Fibroblast of skin of scalp (primary cell): ENCODE data around the gene TP53INP2.
"Not testable (repeated sequence)": the region's sequence is repeated elsewhere in the genome, so short reads cannot be mapped to it uniquely, and the experiment has no call there.

Experiments
- DNase-seq: peaks from one replicate; pipeline ENCODE4 v3.0.0-alpha.2; 2013

TP53INP2 gene

DNA sequence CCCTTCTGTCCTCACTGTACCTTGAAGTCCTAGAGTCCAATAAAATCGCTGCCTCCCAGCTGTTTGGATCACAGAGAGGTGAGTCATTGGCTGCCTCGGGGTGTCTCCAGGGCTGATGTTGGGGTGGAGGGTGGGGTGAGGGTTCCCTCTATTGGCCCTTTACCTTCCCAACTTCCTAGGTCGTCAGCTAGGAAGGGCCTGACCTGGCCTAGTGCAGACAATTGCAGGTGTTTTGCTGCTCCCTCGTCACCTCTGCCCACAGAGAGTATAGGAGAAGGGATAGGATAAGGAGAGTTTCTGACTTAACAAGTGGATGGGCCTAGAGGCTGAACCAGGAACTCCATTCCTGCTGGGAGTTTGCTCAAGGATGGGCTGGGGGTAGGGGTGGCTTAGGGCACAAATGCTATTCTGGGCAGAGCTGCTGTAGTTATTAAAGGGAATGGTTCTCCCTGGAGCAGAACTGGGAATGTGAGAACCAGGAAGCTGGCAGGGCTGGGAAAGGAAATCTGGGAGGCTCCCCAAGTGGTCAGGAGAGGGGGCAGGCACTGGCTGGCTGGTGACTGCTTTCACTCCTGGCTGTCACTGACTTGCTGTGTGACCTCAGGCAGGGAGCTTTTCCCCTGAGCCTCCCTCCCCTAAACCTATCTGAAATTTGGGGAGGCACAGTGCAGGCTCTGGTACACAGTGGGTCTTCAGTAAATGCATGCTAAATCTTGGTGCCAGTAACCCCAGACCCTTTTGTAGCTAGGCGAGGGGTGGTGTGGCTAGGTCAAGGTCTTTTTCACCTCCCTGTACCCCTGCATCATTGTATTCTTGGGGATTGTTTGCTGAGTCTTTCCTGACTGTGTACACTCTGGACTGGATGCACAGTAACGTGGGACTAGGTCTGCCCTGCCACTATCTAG is 1.5 kb downstream of the TP53INP2 start:
- no peak for DNase-seq

GRCh38 chr20:34706302-34706875 is 2.2 kb downstream of the TP53INP2 start:
- DNase-seq = no peak

DNA sequence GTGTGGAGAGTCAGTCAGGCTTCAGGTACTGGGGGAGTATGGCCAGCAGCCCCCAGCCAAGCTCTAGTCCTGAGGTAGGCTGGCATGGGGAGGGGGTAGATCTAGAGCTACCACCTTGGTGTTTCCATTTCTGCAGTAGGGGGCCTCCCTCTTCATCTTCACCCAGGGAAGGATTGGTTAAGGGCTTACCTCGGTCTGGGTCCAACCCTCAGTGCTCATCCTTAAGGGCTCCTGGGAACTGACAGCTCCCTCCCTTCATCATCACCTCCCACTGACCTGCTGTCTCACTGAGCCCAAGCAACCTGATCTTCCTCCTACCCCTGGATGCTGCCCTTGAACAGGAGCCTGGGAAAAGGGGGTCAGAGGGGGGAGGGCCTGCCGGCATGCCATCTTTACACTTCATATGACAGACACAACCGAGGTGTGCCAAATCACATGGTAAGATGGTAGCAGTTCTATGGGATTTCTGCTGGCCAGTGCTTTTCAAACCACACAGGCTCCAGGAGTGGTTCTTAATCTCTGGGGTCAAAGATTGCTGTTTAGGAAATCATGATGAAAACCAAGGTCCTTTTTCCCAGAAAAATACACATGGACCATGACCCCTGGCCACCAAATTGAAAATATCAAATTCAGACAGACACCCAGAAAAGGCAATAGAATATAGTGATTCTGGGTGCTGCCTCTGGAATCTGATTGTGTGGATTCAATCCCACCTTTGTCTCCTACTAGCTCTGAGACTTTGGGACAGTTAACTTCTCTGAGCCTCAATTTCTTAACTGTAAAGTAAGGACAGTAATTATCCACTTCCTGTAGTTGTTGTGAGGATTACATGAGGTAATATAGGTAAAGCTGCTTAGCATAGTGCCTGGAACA is 3.0 kb downstream of the TP53INP2 start:
- DNase-seq = no peak

DNA sequence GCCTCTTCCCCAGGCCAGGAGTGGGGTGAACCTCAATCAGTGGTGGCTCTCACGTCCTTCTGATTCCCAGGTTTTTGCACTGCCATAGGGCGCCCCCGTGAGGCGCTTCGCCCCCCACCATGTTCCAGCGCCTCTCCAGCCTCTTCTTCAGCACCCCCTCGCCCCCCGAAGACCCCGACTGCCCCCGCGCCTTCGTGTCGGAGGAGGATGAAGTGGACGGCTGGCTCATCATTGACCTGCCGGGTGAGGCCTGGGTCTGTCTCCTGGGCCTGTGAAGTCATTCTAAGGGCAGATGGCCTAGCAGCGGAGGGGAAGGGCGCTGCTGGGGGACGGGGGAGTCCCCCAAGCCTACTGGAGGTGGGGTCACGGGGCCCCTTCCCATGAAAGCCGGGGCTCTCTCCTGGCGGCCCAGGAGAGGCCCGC is 4.5 kb downstream of the TP53INP2 start:
- DNase-seq = peak; percentile 29

DNA sequence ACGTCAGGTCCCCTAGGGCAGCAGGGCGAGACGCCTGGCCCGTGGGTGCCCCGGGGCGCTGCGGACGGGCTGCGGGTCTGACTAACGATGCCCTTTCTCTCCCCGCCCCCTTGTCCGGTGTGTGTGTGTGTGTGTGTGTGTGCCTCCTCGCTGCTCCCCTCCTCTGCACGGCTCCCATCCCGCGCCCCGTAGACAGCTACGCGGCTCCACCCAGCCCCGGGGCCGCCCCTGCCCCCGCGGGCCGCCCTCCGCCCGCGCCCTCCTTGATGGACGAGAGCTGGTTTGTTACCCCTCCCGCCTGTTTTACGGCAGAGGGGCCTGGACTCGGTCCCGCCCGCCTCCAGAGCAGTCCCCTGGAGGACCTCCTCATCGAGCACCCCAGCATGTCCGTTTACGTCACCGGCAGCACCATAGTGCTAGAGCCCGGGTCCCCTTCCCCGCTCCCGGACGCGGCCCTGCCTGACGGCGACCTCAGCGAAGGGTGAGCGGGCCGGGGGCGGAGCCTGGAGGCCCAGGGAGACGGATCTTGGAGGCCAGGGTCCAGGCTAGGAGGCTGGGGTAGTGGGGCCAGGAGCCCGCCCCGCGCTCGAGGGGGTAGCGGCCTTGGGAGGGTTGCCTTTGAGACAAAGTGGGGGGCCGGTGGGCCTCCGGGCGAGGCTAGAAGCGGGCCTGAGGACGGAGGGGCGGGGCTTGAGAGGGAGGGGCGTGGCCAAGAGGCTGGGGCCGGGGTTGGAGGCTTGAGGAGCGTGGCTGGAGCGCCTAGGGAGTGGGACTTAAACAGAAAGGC is 5.1 kb downstream of the TP53INP2 start:
- peak; percentile 72 for DNase-seq

- peak; percentile 59 for DNase-seq
Observed at GRCh38 chr20:34709831-34710567, 5.9 kb downstream of the TP53INP2 start.

GRCh38 chr20:34710568-34710839 is 6.4 kb downstream of the TP53INP2 start:
- no peak for DNase-seq

- no peak for DNase-seq
Observed at GRCh38 chr20:34710861-34711574, 6.9 kb downstream of the TP53INP2 start.

DNA sequence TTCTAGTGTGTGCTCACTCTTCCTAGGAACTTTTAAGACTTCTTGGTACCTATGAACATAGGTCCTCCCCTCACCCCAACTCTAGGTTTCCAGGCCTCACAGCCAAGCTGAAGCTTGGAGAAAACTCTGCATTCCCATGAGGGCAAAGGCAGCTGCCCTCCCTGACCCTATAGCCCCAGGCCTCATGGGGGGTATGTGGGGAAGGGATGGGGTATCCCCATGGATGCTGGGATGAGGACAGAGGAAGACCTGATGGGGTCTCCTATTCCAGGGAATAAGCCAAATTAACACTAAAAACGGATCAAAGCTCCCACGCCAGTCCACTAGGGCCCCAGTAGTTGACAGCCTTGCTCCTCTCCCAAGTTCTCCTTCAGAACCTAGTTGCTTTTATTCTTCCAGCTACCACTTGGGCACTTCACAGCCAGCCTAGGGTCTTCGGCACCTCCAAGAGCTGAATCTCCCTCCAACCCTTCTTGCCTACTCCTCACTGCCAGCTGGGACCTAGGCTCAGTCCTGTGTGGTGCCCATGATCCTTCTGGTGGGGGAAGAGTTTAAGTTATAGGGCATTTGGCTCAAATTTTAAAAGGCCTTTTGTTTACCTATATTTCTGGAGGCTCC is 7.8 kb downstream of the TP53INP2 start:
- DNase-seq = no peak

GRCh38 chr20:34712525-34713192 is 8.5 kb downstream of the TP53INP2 start:
- DNase-seq = no peak

DNA sequence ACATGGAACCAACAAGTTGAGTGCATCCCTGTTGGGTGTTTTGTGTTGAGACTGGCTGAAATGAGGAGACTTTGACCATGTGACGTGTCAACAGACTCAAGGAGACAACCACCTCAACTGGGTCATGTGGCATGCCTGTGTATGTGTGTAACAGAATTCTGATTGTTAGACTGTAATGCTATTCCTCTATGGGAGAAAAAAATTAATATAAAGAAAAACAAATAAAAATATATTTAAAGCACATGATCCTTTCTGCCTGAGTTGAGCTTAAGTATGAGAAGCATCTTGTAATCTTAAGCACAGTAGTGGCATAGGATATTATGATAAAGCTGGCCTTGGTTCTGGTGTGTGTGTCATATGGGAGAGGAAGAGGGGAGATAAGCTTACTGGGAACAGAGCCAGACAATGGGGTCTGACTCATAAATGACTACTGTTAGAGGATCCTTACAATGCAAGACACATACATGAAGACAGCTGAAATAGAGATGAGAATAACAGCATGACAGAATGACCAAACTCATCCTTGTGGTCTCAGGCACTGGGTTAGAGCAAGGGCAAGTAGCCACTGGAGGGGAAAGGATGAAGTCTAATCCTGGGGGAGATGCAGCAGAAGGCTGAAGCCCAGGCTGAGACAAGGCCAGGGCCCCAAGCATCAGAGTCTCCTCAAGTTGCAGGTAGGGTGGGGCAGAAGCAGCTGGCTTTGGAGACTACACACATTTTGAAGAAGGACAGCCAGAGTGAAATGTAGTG is 9.2 kb downstream of the TP53INP2 start:
- peak; percentile 99 for DNase-seq

- not testable (repeated sequence) for DNase-seq
Observed at GRCh38 chr20:34713944-34714515, 9.9 kb downstream of the TP53INP2 start.

DNA sequence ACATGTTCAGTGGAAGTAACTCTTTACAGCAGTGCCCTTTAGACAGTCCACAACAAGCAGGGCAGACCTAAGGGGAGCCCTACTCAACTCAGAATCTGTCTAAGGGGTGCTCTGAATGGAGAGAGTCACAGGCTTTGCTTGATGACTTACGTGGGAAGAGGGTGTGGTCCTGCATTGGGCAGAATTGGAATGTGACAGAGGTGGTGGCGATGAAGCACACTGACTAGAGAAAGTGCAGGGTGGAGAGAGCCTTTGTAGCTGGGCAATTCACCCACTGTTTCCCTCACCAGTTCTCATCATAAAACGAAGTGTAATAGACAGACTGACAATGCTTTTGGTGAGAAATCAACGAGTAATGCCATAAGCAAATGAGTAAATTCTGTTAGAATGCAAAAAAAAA is 11.2 kb downstream of the TP53INP2 start:
- no peak for DNase-seq

GRCh38 chr20:34716921-34717229 is 12.7 kb downstream of the TP53INP2 start:
- no peak for DNase-seq

- no peak for DNase-seq
Observed at GRCh38 chr20:34717230-34718095, 13.3 kb downstream of the TP53INP2 start.

DNA sequence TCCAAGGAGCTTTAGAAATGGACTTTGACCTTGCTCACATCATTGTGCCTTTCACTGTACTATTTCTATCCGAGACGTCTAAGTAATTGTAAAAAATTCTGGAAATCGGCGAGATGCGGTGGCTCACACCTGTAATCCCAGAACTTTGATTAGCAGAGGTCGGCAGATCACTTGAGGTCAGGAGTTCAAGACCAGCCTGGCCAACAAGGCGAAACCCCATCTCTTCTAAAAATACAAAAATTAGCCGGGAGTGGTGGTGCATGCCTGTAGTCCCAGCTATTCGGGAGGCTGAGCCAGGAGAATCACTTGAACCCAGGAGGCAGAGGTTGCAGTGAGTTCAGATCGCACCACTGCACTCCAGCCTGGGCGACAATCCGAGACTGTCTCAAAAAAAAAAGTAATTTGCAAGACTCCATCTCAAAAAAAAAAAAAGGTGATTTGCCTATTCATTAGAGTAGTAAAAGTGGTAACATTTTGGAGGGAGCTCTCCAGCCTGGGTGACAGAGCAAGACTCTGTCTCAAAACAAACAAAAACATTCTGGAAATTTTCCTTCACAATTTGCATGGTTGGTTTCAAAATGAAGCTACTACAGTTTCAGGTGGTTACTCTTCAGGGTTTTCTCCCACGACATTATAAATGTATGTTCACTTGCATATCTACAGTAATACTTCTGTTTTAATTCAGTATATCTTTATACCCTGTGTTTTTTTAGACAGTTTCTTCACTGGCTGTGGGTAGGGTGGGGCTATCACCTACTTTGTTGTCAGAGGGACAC is 15.3 kb downstream of the TP53INP2 start:
- not testable (repeated sequence) for DNase-seq

- DNase-seq = no peak
Observed at GRCh38 chr20:34720266-34720665, 16.1 kb downstream of the TP53INP2 start.
